ENCODE results near the gene KAT2B. TPM values are rescaled to one million over a fixed set of nuclear protein-coding genes. Genes with fewer than 3 reads are reported as not detected.

Gene KAT2B
- total RNA-seq, 1 experiment from 2014 or later = 9.8 TPM

DNA sequence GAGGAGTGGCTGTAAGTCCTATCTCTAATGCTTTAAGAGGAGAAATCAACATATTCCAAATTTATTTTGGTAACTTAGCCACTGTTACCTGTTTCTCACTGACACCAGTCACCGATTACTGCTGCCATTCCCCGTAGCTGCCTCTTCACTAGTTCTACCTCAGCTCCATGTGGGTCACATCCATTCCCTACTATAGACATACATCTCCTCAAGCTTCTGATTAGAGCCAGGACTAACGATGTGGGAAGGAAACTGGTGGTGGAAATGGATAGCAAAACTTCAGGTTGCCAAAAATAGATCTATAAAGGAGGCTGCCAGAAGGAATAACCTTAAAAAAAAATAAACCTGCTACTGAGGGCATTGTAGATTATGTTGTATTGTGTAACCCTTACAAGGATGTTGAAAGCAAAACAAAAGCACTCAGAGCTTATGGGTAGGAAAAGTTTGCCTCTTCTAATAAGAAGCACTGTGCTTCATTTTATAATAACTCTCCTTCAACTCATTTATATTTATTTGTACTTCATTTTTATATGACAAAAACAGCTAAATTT lies 56.0 kb downstream of the KAT2B start:
- no peaks in the 10 kb centered on the region for H3K4me1 ChIP-seq
- no peaks in the 10 kb centered on the region for H3K9me3 ChIP-seq
- intact Hi-C loops (cut with micrococcal nuclease; ENCODE audit: unreplicated experiment) = no loop called here
- POLR2A ChIA-PET = no interaction called here
- no peaks in the 10 kb centered on the region for H3K36me3 ChIP-seq (ENCODE audit: control insufficient read depth, insufficient read depth, low read length)
- no peak overlapping the region for H3K4me3 ChIP-seq (ENCODE audit: low read depth, low read length)
- no TSS peak for BruUV-seq (replicated peaks)
- Mint-ChIP-seq H3K4me3 (ENCODE audit: unreplicated experiment) (no peak overlapping the region), H3K36me3 (ENCODE audit: insufficient read depth, unreplicated experiment) (no peaks in the 10 kb centered on the region), H3K4me1 (ENCODE audit: low read depth, unreplicated experiment) (peaks cover 5% of the 10 kb centered on the region), H3K27me3 (ENCODE audit: insufficient read depth, unreplicated experiment) (no peaks in the 10 kb centered on the region), H3K9me3 (ENCODE audit: unreplicated experiment) (no peaks in the 10 kb centered on the region), H3K27ac (ENCODE audit: unreplicated experiment) (no peak overlapping the region)
- no peaks in the 10 kb centered on the region for H3K27me3 ChIP-seq (replicated peaks; ENCODE audit: control insufficient read depth, insufficient read depth, low read length)
- CTCF ChIA-PET = no interaction called here
- TF ChIP-seq, protein P1, sequence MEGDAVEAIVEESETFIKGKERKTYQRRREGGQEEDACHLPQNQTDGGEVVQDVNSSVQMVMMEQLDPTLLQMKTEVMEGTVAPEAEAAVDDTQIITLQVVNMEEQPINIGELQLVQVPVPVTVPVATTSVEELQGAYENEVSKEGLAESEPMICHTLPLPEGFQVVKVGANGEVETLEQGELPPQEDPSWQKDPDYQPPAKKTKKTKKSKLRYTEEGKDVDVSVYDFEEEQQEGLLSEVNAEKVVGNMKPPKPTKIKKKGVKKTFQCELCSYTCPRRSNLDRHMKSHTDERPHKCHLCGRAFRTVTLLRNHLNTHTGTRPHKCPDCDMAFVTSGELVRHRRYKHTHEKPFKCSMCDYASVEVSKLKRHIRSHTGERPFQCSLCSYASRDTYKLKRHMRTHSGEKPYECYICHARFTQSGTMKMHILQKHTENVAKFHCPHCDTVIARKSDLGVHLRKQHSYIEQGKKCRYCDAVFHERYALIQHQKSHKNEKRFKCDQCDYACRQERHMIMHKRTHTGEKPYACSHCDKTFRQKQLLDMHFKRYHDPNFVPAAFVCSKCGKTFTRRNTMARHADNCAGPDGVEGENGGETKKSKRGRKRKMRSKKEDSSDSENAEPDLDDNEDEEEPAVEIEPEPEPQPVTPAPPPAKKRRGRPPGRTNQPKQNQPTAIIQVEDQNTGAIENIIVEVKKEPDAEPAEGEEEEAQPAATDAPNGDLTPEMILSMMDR (IDR thresholded peaks at IDR 0.05; ENCODE audit: insufficient read depth in 1 of 2, low read depth in 1 of 2, low read length in 1 of 2, severe bottlenecking in 1 of 2, unreplicated experiment in 1 of 2) = no peak
- DNase-seq = no peak

DNA sequence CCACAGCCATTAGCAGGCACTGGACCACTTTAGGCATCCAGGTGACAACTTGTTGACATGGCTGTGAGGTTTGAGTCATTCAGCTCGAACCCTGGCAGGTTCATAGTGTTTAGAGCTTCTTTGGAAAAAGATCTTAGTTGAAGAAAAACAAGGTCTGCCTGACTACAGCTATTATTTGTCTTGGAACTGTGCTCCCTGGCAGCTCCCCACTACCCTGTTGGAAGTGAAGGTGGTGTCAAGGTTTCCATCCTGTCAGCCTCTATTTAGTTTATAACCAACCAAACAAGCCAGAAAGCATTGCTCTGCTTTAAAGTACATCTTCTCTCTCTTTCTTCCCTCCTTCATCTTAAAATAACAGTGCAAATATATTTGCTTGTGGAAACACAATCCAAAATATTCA lies 56.8 kb downstream of the KAT2B start:
- TF ChIP-seq, protein P1 (IDR thresholded peaks at IDR 0.05; ENCODE audit: insufficient read depth in 1 of 2, low read depth in 1 of 2, low read length in 1 of 2, severe bottlenecking in 1 of 2, unreplicated experiment in 1 of 2) = no peak
- no peaks in the 10 kb centered on the region for H3K4me1 Mint-ChIP-seq (ENCODE audit: low read depth, unreplicated experiment)
- POLR2A ChIA-PET = no interaction called here
- Histone ChIP-seq H3K36me3 (ENCODE audit: control insufficient read depth, insufficient read depth, low read length) (no peaks in the 10 kb centered on the region), H3K27me3 (replicated peaks; ENCODE audit: control insufficient read depth, insufficient read depth, low read length) (no peaks in the 10 kb centered on the region), H3K4me1 (no peaks in the 10 kb centered on the region), H3K4me3 (ENCODE audit: low read depth, low read length) (no peak overlapping the region), H3K9me3 (no peaks in the 10 kb centered on the region)
- no peak overlapping the region for H3K27ac Mint-ChIP-seq (ENCODE audit: unreplicated experiment)
- intact Hi-C loops (cut with micrococcal nuclease; ENCODE audit: unreplicated experiment) = no loop called here
- no peak for DNase-seq
- CTCF ChIA-PET = no interaction called here
- no peaks in the 10 kb centered on the region for H3K36me3 Mint-ChIP-seq (ENCODE audit: insufficient read depth, unreplicated experiment)
- no TSS peak for BruUV-seq (replicated peaks)
- H3K4me3 Mint-ChIP-seq (ENCODE audit: unreplicated experiment) = no peak overlapping the region
- no peaks in the 10 kb centered on the region for H3K27me3 Mint-ChIP-seq (ENCODE audit: insufficient read depth, unreplicated experiment)
- no peaks in the 10 kb centered on the region for H3K9me3 Mint-ChIP-seq (ENCODE audit: unreplicated experiment)

DNA sequence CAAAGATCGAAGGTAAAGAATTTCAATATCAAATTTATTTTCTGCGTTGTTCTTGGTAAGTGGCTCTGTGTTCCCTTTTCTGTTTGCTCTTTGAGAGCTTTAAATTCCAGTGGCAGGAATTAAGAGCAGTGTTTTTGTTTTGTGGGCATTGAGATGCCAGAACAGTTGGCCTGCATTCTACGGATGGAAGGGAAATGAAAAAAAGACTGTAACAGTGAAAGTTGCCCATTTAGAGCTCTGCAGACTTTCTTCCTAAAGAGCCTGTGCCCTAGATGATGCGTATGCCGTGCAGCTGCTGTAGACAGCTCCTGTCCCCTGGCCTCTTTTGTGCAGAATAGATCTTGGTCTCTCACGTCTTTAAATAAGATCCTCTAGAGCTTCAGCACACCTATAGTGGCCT lies 58.8 kb downstream of the KAT2B start:
- ChIA-PET CTCF (no interaction called here), POLR2A (no interaction called here)
- Histone ChIP-seq H3K27me3 (replicated peaks; ENCODE audit: control insufficient read depth, insufficient read depth, low read length) (no peaks in the 10 kb centered on the region), H3K36me3 (ENCODE audit: control insufficient read depth, insufficient read depth, low read length) (no peaks in the 10 kb centered on the region), H3K4me1 (no peaks in the 10 kb centered on the region), H3K4me3 (ENCODE audit: low read depth, low read length) (no peak overlapping the region), H3K9me3 (no peaks in the 10 kb centered on the region)
- Mint-ChIP-seq H3K9me3 (ENCODE audit: unreplicated experiment) (no peaks in the 10 kb centered on the region), H3K4me3 (ENCODE audit: unreplicated experiment) (no peak overlapping the region), H3K27ac (ENCODE audit: unreplicated experiment) (no peak overlapping the region), H3K4me1 (ENCODE audit: low read depth, unreplicated experiment) (no peaks in the 10 kb centered on the region), H3K27me3 (ENCODE audit: insufficient read depth, unreplicated experiment) (no peaks in the 10 kb centered on the region), H3K36me3 (ENCODE audit: insufficient read depth, unreplicated experiment) (no peaks in the 10 kb centered on the region)
- DNase-seq = no peak
- TF ChIP-seq, protein P1 (IDR thresholded peaks at IDR 0.05; ENCODE audit: insufficient read depth in 1 of 2, low read depth in 1 of 2, low read length in 1 of 2, severe bottlenecking in 1 of 2, unreplicated experiment in 1 of 2) = no peak
- no TSS peak for BruUV-seq (replicated peaks)
- intact Hi-C loops (cut with micrococcal nuclease; ENCODE audit: unreplicated experiment) = no loop called here

All from Caco-2 (cell line).